GM19372 (cell line): ENCODE measurements around the gene CREBBP.
A peak's percentile ranks its signal among the peaks of the same experiment; 100 is the strongest.
"Not testable (repeated sequence)": the region's sequence is repeated elsewhere in the genome, so short reads cannot be mapped to it uniquely, and the experiment has no call there.

Experiments used
- ATAC-seq: cut with Tn5 transposase; IDR thresholded peaks from one replicate; pipeline ENCODE4 v1.9.1; 2021; ENCODE audit warnings: mild to moderate bottlenecking, low read depth, moderate library complexity; ENCODE audit not compliant: unreplicated experiment

CREBBP gene

DNA sequence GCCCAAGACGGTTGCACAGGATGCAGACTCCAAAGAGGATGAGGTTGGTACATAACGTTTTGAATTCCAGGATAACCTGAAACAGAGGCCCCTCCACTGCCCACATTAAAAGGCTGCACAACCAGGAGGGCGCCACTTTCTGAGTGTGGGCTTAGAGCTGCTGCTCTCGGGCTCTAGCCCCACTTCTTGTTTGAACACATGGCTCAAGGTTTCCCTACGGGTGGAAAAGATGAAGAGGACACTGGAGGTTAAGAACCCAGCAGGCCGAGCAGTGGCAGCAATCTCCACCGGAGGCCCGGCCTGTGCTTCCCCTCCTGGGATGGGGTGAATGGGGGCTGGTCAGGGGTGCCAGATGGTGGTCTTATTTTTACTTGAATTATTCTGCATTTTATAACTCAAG lies 155.2 kb downstream of the CREBBP start:
- no peak for ATAC-seq

DNA sequence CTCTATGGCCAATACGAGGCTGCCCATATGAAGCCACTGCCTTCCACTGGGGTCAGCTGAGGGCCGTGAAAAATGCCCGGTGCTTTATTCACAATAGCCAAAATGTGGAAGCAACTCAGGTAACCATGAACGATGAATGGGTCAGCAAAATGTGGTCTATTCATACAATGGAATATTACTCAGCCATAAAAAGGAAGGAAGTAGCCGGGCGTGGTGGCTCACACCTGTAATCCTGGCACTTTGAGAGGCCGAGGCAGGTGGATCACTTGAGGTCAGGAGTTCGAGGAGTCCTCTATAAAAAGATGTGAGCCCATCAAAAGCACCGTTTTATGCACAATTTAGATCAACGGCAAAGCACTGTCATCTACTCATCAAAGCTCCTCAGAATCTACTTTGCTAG lies 158.0 kb downstream of the CREBBP start:
- no peak for ATAC-seq

DNA sequence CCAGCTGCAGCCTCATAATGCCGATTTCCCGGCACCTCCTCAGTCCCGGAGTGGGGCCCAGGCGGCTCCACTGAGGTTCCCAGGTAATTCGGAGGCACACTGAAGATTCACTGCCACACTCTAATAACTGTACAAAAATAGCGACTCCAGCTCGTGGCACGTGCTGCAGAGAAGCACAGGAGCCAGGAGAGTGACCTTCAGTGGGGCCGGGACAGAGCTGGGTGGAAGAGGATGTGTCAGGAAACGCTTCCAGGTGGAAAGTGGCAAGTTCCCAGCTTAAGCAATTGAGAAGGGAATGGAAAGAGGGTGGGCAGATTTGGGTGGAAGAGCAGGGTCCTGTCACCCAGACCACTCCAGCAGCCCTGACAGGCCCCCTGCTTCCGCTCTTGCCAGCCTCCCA lies 160.1 kb downstream of the CREBBP start:
- ATAC-seq, result no peak

DNA sequence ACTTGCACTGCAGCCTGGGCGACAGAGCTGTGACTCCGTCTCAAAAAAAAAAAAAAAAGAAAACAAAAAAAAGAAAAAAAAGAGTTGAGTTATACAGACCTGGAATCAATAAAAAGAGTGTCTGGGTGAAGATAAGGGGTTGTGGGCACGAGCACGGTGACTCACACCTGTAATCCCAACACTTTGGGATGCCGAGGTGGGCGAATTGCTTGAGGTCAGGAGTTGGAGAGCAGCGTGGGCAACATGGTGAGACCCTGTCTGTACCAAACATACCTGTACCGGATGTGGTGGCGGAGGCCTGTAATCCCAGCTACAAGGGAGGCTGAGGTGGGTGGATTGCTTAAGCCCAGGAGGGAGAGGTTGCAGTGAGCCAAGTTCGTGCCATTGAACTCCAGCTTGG lies 161.9 kb downstream of the CREBBP start:
- ATAC-seq, result no peak

DNA sequence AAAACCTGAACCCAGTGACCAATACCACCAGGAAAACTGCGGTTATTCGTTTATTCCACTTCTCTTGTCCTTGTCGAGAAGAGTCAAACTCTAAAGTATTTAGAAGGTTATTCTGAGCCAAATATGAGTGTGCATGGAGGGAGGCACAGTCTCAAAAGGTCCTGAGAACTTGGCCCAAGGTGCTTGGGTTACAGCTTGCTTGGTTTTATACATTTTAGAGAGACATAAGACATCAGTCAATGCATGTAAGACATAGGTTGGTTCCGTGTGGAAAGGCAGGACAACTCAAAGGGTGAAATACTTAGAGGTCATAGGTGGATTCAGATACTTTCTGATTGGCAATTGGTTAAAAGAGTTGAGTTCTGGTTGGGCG lies 162.5 kb downstream of the CREBBP start:
- no peak for ATAC-seq

DNA sequence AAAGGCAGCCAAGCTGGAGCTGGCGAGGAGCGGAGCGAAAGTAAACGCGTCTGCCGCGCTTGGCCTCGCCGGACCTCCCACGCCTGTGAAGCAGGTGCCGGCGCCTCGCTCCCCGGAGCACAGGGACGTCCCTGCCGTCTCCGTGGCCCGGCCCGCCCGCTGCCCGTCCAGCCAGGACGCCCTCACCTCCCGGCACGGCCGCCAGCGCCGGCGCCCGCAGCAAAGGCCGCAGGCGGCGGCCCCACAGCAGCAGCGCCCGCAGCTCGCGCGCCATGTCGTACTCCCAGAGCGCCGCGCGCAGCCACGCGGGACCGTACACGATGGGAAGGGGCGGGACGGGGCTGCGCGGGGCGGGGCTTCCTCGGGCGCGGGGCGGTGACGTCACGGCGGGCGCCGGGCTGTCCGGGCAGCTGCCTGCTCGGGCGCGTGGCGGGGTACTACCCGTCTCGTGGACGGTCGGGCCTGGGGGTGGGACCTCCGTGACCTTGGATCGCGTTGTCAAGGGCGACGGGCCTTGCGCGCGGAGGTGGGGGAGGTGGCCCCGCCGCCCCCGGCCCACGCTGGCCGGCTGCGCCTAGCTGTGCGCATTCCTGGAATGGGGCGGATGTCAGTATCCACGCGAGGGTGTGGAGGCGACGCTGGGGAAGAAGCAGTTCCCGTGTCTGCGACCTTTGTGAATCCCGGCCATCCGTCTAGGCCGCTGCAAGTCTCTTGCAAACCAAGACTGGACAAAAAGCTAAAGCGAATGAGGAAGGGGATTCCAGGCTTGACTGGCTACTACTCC lies 163.1 kb downstream of the CREBBP start, which contains the start of gene TRAP1:
TSS of gene TRAP1 (minus strand) at position 290 of the 784 bp plus-strand sequence. CDS start at position 274, 16 bp downstream.
- peak; percentile 90 for ATAC-seq

DNA sequence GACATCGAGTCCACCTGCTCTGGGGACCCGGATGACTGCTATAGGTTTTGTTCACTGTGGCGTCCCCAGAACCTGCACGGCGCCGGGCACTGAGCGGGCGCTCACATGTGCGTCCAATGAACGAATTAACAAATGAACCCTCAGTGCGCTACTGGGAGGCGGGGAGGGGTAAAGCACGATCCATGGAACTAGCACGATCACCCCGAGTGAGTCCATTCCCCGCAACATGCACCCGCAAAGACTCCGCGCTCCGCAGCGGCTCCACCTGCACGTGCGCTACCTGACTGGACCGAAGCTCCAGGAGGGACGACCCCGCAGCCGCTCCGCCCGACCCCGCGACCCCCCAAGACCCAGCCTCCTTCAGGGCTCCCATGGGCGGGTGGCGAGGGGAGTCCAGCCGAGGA lies 163.7 kb downstream of the CREBBP start:
- peak; percentile 34 for ATAC-seq

DNA sequence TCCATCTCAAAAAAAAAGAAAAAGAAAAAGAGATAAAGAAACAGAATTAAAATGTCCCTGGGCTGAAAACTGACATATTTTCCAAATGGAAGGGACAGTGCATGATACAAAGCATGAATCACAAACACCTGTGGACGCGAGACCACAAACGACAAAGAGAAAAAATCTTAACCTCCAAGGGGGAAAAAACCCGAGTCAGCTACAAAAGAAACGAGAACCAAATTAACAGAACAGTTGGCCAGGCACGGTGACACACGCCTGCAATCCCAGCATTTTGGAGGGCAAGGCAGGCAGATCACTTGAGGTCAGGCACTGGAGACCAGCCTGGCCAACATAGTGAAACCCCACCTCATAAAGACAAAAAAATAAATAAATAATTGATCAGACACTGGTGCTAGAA lies 165.1 kb downstream of the CREBBP start:
- no peak for ATAC-seq

DNA sequence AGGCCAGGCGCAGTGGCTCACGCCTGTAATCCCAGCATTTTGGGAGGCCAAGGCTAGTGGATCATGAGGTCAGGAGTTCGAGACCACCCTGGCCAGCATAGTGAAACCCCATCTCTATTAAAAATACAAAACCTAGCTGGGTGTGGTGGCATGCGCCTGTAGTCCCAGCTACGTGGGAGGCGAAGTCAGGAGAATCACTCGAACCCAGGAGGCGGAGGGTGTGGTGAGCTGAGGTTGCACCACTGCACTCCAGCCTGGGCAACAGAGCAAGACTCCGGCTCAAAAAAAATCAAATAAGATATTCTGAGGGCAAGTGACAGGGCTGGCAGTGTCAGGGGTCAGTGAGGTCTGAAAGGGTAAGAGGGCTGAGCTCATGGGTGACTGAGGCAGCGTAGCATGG lies 166.1 kb downstream of the CREBBP start:
- not testable (repeated sequence) for ATAC-seq

DNA sequence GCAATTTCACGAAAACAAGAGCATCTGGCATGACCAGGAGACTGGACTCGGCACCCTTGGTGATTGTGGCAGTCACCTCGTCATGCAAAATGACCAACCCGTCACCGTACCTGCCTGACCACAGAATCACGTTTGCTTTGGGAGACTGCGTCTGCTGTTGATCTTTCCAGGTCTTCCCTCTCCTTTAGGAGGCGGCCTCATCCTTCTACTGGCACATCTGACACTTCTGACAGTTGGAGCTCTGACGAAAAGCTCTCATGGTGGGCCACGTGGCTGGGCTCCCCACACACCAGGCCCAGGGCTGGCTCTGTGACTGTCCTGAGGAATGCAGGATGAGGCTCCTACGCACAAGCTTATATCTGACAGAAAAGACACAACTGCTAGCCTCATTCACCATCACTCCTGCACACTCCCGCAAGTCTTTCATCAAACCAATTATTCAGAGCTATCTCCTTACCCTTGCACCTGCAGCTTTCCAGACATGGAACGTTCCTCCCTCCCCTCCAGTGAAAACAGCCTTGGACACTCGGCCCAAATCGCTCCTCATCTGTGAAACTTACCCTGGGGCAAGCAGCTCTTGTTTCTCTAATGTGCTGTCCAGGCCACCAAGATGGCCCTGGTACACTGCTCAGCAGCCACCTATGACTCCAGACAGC lies 166.8 kb downstream of the CREBBP start:
- ATAC-seq, result no peak

DNA sequence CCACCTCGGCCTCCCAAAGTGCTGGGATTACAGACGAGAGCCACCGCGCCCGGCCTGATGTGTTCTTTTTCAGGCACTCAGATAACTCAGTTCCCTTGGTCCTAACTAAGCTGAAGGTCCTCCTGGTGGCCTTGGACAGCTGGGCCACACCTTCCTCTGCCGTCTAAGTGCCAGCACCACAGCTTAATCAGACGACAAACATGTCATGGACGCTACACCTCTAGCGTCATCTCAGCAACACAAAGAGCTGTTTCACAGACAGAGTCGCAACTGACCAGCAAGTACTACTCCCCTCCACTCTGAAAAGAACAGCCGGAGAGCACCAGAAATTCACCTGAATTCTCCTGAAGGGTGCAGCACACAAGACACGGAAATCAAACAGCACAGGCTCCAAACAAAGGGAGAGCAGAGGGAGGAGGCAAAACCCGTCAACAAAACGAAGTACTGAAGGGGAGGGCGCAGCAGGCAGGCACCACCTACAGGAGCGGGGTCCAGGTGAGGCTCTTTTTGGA lies 167.6 kb downstream of the CREBBP start:
- ATAC-seq, result no peak

DNA sequence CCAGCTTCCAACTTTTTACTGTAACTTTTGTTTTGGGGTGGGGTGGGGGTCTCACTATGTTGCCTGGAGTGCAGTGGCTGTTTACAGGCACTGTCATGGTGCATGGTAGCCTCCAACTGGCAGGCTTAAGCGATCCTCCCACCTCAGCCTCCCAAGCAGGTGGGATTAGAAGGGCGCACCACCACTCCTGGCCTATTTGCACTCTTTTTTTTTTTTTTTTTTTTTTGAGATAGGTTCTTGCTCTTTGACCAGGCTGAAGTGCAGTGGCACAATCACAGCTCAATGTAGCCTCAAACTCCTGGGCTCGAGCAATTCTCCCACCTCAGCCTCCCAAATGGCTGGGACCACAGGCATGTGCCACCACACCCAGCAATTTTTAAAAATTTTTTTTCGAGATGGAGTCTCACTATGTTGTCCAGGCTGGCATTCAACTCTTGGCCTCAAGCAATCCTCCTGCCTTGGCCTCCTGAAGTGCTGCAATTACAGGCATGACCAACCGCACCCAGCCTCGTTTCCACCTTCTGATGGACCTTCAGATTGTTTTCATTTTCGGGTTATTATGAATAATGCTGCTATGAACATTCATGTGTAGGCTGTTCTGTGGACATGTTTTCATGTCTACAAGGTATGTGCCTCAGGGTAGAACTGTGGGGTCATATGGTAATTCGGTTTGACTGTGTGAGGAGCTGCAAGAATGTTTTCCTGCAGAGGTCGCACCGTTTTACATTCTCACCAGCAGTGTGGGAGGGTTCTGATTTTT lies 174.1 kb downstream of the CREBBP start:
- no peak for ATAC-seq

DNA sequence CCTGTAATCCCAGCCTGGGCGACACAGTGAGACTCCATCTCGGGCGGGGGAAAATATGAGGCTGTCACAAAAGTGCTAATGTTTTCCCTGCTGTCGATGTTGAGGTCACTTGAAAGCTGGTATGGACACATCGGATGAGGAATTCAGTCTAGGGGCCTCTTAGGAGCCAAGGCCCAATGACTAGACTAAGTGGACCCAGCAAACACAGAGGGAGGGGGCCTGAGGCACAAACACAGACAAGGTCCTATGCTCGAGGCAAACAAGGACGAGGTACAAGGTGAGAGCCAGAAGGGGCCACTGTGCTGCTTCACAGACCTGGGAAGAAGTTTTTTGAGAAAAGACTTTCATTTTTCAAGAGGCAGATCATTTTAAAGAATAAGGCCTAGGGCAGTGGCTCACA lies 178.4 kb downstream of the CREBBP start:
- ATAC-seq, result no peak

DNA sequence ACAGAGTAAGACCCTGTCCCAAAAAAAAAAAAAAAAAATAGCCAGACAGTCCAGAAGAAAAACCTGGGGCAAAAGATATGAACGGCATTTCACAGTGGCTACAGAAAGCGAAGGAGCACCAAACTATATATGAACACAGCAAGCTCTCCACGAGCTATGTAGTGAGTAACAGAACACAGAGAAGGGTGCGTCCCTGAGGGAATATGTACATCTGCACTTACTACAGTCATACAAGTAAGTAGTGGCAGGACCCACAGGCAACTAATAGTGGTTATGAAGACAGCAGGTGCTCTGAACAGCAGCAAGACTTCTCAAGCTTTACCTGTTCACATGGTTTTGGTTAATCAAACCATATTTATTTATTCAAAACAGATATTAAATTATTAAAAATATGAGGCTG lies 179.0 kb downstream of the CREBBP start:
- ATAC-seq, result no peak

DNA sequence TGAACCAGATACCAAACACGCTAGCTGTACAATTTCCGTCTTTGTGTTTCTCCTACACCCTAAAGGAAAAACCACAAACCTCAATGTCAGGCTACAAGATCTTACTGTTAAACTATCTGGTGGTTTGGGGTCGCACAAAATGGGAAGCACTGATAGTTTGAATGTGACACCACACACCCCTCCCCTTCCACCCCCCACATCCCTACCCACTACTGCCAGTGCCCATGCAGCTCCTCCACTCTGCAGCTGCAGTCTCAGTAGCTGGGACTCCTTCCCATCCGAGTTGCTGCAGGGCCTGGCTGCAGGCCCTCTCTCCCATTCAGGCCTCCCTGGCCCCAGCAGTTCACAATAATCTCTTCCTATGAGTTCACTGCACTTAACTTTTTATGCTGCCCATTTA lies 181.6 kb downstream of the CREBBP start:
- ATAC-seq, result no peak

DNA sequence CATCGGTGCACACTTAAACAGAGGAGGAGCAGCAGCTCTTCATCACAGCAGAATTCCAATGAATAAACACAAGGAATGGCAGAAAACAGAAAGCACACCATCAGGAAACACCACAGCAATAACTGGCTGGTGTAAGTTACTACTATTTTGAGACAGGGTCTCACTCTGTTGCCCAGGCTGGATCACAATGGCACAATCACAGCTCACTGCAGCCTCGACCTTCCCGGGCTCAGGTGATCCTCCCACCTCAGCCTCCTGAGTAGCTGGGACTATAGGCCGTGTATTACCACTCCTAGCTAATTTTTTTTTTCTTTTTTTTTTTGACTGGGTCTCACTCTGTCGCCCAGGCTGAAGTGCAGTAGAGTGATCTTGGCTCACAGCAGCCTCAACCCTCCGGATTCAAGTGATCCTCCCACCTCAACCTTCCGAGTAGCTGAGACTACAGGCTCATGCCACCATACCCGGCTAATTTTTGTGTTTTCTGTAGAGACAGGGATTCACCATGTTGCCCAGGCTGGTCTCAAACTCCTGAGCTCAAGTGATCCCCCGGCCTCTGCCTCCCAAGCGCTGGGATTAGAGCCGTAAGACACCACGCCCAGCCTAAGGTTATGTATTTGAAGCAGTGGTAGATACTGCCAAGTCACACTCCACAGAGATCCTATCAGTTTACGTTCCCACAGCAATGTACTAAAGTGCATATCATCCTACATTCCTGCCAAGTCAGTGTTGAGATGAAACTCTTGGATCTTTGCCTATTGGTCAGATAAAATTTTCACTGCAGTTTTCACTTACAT lies 183.9 kb downstream of the CREBBP start:
- ATAC-seq, result no peak

DNA sequence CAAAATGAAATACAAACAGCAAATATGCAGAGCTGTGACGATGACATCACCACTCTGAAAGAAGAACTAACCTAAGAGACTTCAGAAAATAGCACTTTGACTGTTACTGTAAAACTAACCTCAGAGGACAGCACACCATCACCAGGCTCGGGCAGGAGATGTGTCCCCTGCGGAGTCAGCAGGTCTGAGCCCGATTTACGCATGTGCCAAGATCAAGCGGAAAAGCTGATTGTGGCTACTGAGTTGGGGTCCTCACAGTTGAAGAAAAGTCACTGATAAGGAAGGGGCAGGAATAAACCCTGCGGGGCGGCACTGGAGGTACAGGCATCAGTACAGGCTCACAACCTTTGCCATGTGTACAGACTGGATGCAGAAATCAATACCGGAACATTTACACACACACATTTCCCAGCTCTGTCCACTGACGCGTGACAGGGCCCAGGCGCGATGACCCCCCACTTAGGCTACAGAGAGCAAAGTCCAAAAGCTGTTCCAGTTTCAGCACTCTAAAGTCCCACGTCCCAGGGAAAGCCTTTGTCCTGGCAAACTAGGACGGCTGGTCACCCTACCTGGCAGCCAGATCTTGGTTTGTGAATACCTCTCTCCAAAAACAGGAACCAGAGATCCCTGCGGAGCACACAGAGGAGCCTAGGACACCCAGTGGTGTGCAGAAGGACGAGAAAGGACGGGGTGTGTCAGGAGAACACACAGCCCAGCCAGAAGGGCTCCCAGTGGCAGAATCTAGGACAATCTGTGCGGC lies 184.7 kb downstream of the CREBBP start:
- no peak for ATAC-seq

DNA sequence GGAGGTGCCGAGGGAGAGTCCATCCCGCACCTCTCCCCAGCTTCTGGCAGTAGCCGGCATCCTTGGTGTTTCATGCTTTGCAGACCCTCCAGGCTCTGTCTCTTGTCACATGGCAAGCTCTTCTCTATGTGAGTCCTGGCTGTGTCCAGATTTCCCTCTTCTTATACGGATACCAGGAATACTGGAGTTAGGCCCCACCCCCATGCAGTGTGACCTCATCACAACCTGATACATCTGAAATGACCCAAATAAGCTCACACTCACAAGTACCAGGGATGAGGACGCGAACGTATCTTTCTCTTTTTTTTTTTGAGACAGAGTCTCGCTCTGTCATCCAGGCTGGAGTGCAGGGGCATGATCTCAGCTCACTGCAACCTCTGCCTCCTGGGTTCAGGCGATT lies 186.5 kb downstream of the CREBBP start:
- no peak for ATAC-seq

DNA sequence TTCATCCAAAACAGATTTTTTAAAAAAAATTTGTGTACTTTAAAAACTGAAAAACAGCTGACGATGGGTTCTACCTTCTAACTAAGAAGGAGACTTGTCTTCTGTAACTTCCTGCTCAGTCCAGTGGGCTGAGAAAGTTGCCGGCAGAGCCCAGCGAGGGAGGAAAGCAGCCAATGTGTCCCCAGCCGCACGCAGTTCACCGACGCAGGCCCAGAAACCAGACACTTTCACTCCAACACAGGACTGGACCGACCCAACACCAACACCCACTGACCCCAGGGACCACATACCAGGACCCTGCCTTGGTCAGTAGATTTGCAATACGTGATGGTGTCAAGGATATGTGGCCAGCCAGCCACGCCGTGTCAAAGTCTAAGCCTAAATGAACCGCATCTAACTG lies 188.8 kb downstream of the CREBBP start:
- no peak for ATAC-seq
